HepG2 (cell line): Measurements from ENCODE around the gene C18orf63. TPM values are rescaled to one million over a fixed set of nuclear protein-coding genes. Genes with fewer than 3 reads are reported as not detected.

Experiments
- ARHGAP35 ChIP-seq: sonication (generic); formaldehyde crosslinking; IDR thresholded peaks from 2 replicates; pipeline ENCODE4 v1.9.0; 2022; ENCODE audit warnings: mild to moderate bottlenecking, inconsistent platforms, moderate library complexity, missing genetic modification reagents, borderline replicate concordance
- BCL6 ChIP-seq: IDR thresholded peaks from 2 replicates; pipeline ENCODE4 v1.6.1; 2016; ENCODE audit warnings: missing genetic modification reagents, missing compliant biosample characterization
- CSRNP1 ChIP-seq: sonication (generic); formaldehyde crosslinking; IDR thresholded peaks from 2 replicates; pipeline ENCODE4 v1.8.1; 2023; ENCODE audit warnings: mild to moderate bottlenecking, missing genetic modification reagents
- FOXJ3 ChIP-seq: sonication (generic); formaldehyde crosslinking; IDR thresholded peaks from 2 replicates; pipeline ENCODE4 v1.4.0; 2020; ENCODE audit warnings: missing genetic modification reagents, mild to moderate bottlenecking, borderline replicate concordance
- HDAC6 ChIP-seq: fragments of 200-600 bp; sonication (generic); IDR thresholded peaks from 2 replicates; pipeline ENCODE4 v1.7.0; 2017; ENCODE audit warnings: mild to moderate bottlenecking, antibody characterized with exemption, low read length, low read depth
- NKX3-1 ChIP-seq: sonication (generic); formaldehyde crosslinking; IDR thresholded peaks from 2 replicates; pipeline ENCODE4 v1.5.0; 2020; ENCODE audit warnings: missing genetic modification reagents
- NR0B2 ChIP-seq: sonication (generic); formaldehyde crosslinking; IDR thresholded peaks from 2 replicates; pipeline ENCODE4 v1.4.0; 2020; ENCODE audit warnings: mild to moderate bottlenecking, missing genetic modification reagents
- RARG ChIP-seq: sonication (generic); formaldehyde crosslinking; IDR thresholded peaks from 2 replicates; pipeline ENCODE4 v1.4.0; 2020; ENCODE audit warnings: low read depth, mild to moderate bottlenecking, missing genetic modification reagents
- RFXAP ChIP-seq: sonication (generic); formaldehyde crosslinking; IDR thresholded peaks from 2 replicates; pipeline ENCODE4 v1.4.0; 2020; ENCODE audit warnings: missing genetic modification reagents, borderline replicate concordance
- SP1 ChIP-seq, 2 experiments: fragments of 450-650 bp in 1 of 2; sonication (generic) in 1 of 2; formaldehyde crosslinking in 1 of 2; IDR thresholded peaks; 2 replicates each; pipeline versions ENCODE4 v1.4.0 to v1.6.1; 2016 to 2020; ENCODE audit warnings: missing genetic modification reagents in 1 of 2
- ZBTB37 ChIP-seq: sonication (generic); formaldehyde crosslinking; IDR thresholded peaks from 2 replicates; pipeline ENCODE4 v1.4.0; 2020; ENCODE audit warnings: mild to moderate bottlenecking, missing genetic modification reagents
- ZBTB7A ChIP-seq: sonication (generic); formaldehyde crosslinking; IDR thresholded peaks from 2 replicates; pipeline ENCODE4 v1.8.0; 2022; ENCODE audit warnings: mild to moderate bottlenecking, missing genetic modification reagents
- ZFP1 ChIP-seq: IDR thresholded peaks from 2 replicates; pipeline ENCODE4 v1.6.1; 2016
- ZGPAT ChIP-seq: IDR thresholded peaks from 2 replicates; pipeline ENCODE4 v1.6.1; 2016; ENCODE audit warnings: mild to moderate bottlenecking
- ZNF703 ChIP-seq: sonication (generic); formaldehyde crosslinking; IDR thresholded peaks from 2 replicates; pipeline ENCODE4 v1.5.1; 2020; ENCODE audit warnings: missing genetic modification reagents, mild to moderate bottlenecking, moderate library complexity, borderline replicate concordance
- polyA plus RNA-seq, 8 experiments: library from polyadenylated mRNA; depleted of rRNA in 3 of 8; stranded (reverse) in 7 of 8; unstranded in 1 of 8; fragments of >200 nt; fragmentation: Illumina TruSeq in 4 of 8; extraction: Trizol in 4 of 8; gene quantifications; 2 replicates each; pipeline versions ENCODE4 v1.2.1 to v1.2.3, GENCODE V29; 2011 to 2016; ENCODE audit warnings: low read depth in 4 of 8, missing spikeins in 1 of 8, mixed read lengths in 1 of 8; ENCODE audit not compliant: insufficient read depth in 1 of 8
- total RNA-seq, 5 experiments: library from RNA; depleted of rRNA; stranded (reverse); fragments of >200 nt; fragmentation: Illumina TruSeq; extraction: Trizol; gene quantifications; 2 replicates each; pipeline ENCODE4 v1.2.3, GENCODE V29; 2016; ENCODE audit warnings: low read depth in 1 of 5
- TF ChIP-seq, protein P1 (sequence below): sonication (generic); formaldehyde crosslinking; IDR thresholded peaks from 2 replicates; pipeline ENCODE4 v1.5.0; 2020; ENCODE audit warnings: missing genetic modification reagents
- TF ChIP-seq, protein P2 (sequence below): sonication (generic); formaldehyde crosslinking; IDR thresholded peaks from 2 replicates; pipeline ENCODE4 v1.5.0; 2020; ENCODE audit warnings: missing genetic modification reagents
- TF ChIP-seq, protein P3 (sequence below): sonication (generic); formaldehyde crosslinking; conservative IDR thresholded peaks from 2 replicates; pipeline ENCODE4 v1.8.0; 2022; ENCODE audit warnings: low read depth, missing genetic modification reagents

C18orf63 gene
- total and polyA plus RNA-seq, 2 of the 13 experiments (the other 11 are each of a cell fraction or from before 2014, with no cell fraction given) = 0.01 TPM; not detected in 1

- TF ChIP-seq FOXJ3 (CRISPR knock-in tag) = peak; percentile 37; the same call in 1 of the 2 replicates
- TF ChIP-seq ZNF703 (CRISPR knock-in tag) = no peak; the same call in 1 of the 2 replicates
- TF ChIP-seq, protein P1, sequence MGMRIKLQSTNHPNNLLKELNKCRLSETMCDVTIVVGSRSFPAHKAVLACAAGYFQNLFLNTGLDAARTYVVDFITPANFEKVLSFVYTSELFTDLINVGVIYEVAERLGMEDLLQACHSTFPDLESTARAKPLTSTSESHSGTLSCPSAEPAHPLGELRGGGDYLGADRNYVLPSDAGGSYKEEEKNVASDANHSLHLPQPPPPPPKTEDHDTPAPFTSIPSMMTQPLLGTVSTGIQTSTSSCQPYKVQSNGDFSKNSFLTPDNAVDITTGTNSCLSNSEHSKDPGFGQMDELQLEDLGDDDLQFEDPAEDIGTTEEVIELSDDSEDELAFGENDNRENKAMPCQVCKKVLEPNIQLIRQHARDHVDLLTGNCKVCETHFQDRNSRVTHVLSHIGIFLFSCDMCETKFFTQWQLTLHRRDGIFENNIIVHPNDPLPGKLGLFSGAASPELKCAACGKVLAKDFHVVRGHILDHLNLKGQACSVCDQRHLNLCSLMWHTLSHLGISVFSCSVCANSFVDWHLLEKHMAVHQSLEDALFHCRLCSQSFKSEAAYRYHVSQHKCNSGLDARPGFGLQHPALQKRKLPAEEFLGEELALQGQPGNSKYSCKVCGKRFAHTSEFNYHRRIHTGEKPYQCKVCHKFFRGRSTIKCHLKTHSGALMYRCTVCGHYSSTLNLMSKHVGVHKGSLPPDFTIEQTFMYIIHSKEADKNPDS (CRISPR knock-in tag) = 0 out of 2 replicates have a peak, but pooled peaks have one; percentile 68
- 0 out of 2 replicates have a peak, but pooled peaks have one; percentile 47 for TF ChIP-seq RFXAP (CRISPR knock-in tag)
- TF ChIP-seq RARG (CRISPR knock-in tag) = no peak
- peak; percentile 54; the same call in 1 of the 2 replicates for TF ChIP-seq SP1 (IDR thresholded peaks at IDR 0.05)
- TF ChIP-seq SP1 (CRISPR knock-in tag; IDR thresholded peaks at IDR 0.05) = peak; percentile 92
- no peak for TF ChIP-seq ZBTB37 (CRISPR knock-in tag)
- no peak for TF ChIP-seq CSRNP1
- TF ChIP-seq BCL6 (CRISPR knock-in tag) = peak; percentile 75
- TF ChIP-seq ZGPAT (CRISPR knock-in tag) = peak; percentile 83
- no peak for TF ChIP-seq NKX3-1 (CRISPR knock-in tag)
- TF ChIP-seq NR0B2 (CRISPR knock-in tag) = no peak; the same call in 1 of the 2 replicates
- TF ChIP-seq, protein P2, sequence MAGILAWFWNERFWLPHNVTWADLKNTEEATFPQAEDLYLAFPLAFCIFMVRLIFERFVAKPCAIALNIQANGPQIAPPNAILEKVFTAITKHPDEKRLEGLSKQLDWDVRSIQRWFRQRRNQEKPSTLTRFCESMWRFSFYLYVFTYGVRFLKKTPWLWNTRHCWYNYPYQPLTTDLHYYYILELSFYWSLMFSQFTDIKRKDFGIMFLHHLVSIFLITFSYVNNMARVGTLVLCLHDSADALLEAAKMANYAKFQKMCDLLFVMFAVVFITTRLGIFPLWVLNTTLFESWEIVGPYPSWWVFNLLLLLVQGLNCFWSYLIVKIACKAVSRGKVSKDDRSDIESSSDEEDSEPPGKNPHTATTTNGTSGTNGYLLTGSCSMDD = no peak
- peak; percentile 67 for TF ChIP-seq ZBTB7A
- TF ChIP-seq ZFP1 (CRISPR knock-in tag) = no peak; the same call in 1 of the 2 replicates
- no peak for TF ChIP-seq ARHGAP35 (CRISPR knock-in tag)
- TF ChIP-seq, protein P3, sequence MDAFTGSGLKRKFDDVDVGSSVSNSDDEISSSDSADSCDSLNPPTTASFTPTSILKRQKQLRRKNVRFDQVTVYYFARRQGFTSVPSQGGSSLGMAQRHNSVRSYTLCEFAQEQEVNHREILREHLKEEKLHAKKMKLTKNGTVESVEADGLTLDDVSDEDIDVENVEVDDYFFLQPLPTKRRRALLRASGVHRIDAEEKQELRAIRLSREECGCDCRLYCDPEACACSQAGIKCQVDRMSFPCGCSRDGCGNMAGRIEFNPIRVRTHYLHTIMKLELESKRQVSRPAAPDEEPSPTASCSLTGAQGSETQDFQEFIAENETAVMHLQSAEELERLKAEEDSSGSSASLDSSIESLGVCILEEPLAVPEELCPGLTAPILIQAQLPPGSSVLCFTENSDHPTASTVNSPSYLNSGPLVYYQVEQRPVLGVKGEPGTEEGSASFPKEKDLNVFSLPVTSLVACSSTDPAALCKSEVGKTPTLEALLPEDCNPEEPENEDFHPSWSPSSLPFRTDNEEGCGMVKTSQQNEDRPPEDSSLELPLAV (CRISPR knock-in tag) = no peak
- no peak for TF ChIP-seq HDAC6
Measured at GRCh38 chr18:74291771-74292540, 23.7 kb upstream of the C18orf63 start, which contains the start of gene CYB5A (continued).
